ENCODE data around the gene GRIK4.
A peak's percentile ranks its signal among the peaks of the same experiment; 100 is the strongest.

Gene GRIK4

DNA sequence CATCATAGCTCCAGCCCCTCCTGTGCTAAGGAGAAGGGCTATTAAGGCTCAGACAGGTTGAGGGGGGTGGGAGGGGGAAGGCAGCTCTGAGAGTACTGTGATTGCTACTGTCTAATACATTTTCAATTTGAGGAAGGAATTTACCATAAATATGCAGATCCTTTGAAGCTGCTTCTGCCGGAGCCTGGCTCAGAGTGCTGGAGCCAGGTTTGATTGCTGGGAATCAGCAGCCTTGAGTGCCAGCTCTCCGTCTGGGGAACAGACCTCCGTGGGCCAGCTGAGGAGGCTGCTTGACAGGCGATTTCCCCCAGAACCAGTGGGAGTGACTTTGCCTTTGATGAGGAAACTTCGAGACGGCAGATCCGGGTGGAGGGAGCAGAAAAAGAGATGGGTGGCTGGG is 370.6 kb downstream of the GRIK4 start:
- DNase-seq (ENCODE audit: low read depth) = no peak

DNA sequence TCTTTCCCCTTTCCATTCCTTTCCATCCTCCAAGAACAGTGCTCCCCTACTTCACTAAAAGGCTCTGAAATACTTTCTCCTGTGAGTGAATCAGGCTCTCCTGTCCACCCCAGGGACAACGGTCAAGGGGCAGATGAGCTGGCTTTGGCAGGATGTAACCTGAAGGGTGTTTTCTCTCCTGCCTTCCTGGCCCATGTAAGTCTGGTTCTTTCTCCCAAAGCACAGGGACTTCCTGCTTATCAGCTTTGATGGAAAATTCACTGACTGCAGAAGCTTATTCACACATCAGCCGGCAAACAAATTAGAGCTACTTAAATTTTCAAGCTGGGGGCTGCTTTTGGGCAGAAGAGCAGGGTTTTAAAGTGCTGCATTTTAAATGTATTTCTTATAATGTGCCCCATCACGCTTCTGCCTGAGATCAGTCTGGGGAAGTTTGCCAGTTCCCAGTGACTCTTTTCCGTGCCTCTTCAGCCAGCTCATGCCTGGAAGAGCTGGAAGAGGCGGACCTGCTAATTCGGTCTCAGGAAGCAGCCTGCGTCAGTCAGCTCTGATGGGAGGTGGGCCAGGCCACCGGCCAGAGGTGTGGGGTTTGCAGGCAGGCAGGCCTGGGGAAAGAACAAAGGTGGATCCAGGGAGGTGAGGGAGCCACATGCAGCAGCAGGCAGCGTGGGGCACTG is 372.0 kb downstream of the GRIK4 start:
- DNase-seq (ENCODE audit: low read depth) = peak; percentile 16

DNA sequence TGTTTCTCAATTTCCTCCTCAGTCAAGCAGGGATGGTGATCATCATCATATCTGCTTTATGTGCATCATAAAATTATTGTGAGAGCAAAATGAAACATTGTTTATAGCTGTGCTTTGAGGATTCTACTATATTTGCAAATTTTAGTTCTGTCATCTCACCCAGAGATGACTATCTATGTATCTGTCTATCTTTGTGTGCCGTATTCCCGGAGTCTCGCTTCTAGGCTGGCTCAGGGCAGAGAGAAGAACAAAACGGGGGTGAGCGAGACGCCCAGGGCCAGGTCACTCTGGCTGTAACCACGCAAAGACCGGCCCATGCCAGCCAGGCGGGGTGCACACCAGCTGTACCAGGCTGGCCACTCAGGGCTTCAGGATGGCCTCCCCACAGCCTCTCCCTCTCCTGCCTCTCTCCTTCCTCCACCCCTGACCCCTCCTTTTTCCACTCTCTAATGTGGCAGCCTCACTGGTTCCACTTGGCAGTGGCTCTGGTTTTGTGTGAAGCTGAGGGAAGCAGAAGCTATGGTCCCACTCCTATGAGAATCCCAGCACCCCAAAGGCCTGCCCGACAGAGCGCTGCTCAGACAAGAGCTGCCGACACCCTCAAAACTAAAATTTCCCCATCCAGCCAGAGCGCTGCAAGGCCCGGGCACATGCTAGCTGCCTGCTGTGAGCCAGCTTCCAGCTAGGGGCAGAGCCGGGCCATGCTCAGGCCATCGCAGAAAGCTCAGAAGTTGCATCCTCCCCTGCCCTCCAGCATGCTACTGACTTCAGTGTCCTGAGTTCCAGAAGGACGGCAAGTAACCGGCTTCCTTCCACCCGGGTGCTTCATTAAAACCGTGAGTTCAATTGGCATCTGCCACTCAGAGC is 372.8 kb downstream of the GRIK4 start:
- DNase-seq (ENCODE audit: low read depth) = no peak

DNA sequence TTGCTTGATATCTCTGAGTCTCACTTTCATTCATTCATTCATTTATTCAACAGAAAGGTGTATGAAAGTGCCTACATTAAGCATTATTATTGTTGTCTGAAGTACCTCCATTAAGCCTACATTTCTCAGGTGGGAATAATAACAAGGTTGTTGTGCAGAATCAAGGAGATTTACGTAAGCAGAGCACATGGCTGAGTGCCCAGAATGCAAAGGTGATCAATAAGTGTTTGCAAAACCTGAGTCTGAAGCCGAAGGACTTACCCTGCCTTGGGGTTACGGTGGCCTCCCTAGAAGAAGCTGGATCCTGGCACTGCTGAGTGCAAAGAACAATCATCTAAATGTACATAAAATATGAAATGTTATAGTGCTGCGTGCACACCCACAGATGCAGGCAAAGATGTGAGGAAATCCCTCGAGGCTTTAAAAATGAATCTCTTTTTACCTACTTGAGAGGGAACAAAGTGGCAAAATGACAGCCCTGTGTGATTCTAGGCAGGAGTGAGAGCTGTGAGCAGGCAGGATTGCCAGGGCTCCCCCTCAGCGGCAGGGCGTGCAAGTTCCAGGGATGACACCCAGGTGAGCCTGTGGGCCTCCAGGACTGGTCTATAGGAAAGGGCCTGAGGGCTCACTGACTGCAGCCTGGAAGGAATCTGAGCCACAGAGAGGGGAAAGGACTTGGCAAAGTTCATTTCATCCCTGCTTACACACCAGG is 379.2 kb downstream of the GRIK4 start:
- DNase-seq (ENCODE audit: low read depth) = no peak

DNA sequence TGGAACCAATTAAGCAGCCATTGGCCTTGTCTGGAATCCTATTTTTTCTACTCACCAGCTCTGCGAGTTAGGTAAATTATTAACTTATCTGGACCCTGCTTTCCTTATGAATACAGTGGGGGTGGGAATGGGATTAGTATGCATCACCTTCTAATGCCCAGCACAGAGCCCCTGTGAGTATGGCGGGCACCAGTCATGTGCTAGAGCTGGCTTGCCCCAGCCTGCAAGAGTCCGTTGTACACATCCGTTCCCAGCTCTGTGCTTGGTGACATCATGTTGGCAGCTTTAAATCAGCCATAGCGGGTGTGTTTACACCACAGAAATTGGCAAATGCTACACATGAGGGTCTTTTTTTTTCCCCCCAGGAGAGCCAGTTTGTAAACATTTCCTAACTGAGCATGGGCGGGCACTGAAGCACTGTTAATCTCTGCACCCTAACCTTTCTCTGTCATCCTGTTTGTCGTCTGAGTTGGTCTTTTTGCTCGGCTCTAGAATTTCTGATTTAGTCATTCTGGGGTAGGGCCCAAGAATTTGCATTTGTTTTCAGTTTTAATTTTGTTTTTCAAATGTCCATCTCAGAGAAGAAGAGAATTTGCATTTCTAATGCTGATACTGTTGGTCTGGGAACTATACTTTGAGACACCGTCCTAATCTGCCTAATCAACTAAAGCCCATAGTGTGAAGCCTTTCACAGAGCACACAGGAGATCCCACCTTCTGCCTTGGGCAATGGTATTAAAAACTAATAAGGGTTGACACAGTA is 382.1 kb downstream of the GRIK4 start:
- DNase-seq (ENCODE audit: low read depth) = no peak

DNA sequence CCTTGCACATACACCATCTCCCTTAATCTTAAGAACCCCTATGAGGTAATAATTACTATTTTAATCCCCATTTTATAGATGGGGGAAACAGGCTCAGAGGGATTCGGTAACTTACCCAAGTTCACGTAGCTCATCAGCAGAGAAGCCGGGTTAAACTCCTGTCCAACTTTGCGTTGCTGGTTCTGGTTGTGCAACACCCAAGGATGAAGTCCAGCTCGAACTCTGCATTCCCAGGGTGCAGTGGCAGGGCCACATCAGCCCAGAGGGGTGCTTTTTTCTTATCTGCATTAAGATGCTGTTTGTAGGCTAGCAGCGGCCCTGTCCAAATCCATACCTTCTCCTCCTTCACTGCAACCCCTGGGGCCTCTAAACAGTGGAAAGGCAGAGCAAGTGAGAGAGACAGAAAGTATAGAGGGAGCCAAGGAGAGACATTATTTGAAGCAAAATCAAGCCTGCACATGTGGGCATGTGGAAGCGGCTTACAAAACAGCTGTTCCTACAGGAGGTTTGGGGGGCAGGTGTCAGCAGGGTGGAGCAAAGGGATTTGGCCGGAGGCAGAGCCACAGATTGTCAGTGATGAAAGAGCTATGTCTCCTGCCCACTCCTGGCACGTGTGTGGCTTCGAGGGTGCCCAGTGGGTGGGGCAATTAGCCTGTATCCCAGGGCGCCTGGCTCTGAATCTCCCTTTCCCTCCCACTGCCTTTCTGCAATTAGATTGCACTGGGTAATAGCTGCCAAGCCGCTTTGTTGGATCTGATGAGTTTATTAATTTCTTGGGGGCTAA is 382.8 kb downstream of the GRIK4 start:
- DNase-seq (ENCODE audit: low read depth) = no peak

DNA sequence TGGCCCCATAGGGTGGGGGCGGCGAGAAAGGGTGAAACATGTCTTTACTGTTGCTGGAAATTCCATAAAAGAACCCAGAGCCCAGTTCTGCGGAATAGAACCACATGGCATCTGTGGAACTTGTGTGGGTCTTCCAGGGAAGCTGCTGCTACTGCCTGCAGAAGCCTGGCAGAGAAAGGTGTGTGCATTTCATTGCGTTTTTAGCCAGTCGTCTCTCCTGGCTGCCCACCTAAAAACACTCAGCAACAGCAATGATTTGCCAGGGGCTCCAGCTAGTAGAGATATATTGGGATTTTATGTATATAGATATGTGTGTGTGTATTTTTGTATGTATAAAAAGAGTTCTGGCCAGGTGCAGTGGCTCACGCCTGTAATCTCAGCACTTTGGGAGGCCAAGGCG is 385.1 kb downstream of the GRIK4 start:
- DNase-seq (ENCODE audit: low read depth) = no peak

DNA sequence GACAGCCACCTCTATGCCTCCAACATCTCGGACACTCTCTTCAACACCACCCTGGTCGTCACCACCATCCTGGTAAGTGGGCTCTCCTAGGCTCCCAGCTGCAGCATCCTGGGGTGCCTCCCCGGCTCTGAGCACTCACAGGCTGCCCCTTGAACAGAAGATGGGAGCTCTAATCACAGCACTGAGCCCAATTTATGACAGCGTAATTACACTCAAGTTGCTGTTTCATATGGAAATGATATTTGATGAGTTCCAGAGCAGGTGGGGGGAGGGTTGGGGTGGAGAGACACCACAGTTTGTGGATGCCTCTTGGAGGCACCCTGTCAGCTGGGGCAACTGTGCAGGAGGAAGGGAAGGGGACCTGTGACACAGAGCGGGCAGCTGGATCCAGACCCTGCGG is 387.0 kb downstream of the GRIK4 start:
- DNase-seq (ENCODE audit: low read depth) = no peak

DNA sequence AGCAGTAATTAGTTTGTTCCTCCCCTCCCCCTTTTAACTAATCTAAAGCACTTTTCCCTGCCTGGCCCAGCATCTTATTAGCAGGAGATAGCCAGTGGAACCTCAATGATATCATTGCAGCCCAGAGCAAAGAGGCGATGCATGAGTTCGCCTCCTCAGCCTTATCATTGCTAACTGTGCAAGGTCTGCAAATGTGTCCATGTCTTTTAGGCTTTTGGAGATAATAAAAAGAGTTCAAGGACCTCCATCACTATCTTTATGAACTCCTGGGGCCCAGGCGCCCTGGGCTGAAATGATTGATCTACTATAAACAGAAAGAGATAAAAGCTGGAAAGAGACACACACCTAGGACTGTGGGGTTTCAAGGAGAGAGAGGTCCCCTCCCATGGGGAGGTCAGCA is 388.2 kb downstream of the GRIK4 start:
- DNase-seq (ENCODE audit: low read depth) = no peak

DNA sequence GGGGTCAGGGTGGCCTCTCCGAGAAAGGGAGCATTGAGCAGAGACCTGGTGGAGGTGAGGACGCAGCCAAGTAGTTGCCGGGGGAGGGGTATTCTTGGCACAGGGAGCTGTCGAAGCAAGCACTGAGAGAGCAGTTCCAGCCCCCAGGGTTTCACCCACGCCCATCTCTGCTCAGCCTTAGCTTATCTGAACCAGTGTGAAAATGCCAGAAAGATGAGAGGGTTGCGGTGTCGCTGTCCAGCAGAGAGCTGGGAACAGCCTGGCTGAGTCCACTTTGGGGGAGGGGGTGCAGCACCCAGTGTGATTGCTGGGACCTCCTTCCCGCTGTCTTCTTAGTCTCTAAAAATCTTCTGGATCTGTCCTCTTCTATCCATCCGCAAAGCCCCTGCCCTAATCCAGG is 389.1 kb downstream of the GRIK4 start:
- no peak for DNase-seq (ENCODE audit: low read depth)

DNA sequence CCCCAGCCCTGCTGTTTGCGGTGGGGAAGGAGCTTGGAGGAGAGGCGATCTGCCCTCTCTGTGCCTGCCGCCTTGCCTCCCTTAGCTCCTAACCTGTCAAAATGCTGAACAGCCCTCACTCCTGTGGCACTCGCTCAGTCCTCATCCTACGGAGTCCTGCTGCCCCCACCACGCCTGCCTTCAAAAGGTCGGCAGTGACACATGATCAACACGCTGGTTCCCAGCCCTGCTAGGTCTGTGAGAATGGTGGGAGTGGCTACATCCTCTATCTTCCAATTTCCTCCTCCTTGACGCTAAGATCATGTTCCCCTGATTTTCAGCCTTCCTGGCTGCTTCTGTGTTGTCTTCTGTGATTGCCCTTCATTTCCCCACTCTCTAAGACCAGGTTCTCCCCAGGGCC is 392.1 kb downstream of the GRIK4 start:
- DNase-seq (ENCODE audit: low read depth) = no peak

DNA sequence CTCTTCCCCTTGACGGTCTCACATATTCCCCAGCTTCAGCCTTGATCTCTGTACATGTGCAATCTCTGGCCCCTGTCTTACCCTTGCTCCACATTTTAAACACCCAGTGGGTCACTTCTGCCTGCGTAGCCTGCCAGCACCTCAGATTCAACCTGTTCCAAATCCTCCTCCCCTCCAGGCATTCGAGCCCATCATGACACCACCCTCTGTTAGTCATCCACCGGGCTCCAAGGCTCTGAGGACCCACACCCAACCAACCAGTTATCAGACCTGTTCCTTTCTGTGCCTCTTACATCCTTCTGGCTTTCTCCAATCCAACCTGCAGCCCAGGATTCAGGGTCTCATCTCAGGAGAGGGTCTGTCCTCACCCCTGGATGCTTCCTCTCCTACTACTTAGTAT is 392.6 kb downstream of the GRIK4 start:
- no peak for DNase-seq (ENCODE audit: low read depth)

DNA sequence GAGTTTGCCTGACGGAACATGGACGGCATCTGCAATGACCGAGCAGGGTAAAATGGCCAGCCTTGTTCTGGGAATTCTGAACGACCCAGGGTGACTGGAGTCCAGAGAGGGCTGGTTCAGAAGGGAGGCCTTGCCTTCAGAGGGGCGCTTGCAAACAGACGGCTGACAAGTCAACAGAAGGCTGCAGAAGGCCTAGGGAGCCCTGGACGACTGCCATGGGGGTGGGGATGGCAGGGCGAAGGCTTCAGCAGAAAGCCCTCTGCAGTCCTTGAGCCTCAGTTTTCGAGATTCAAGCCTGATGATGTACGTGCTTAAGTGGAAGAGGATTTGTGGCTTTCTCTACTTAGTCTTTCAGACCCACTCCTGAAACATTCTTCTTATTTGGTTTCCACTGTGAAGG is 395.2 kb downstream of the GRIK4 start:
- no peak for DNase-seq (ENCODE audit: low read depth)

DNA sequence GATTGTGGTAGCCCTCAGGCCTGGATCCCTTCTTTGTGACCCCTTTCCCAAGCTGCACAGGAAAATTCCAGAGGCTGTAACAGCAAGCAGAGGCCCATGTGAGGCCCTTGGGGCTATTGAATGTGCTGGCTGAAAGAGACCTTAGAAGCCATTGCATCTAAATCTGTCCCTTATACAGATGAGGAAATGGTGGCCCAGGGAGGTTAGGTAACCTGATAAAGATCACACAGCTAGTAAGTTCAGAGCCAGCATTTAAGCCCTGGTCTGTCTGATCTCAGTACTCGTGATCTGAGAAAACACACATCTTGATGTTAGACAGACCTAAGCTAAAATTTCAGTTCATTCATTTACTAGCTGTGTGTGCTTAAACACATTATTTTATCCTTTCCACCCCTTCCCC is 396.4 kb downstream of the GRIK4 start:
- no peak for DNase-seq (ENCODE audit: low read depth)

DNA sequence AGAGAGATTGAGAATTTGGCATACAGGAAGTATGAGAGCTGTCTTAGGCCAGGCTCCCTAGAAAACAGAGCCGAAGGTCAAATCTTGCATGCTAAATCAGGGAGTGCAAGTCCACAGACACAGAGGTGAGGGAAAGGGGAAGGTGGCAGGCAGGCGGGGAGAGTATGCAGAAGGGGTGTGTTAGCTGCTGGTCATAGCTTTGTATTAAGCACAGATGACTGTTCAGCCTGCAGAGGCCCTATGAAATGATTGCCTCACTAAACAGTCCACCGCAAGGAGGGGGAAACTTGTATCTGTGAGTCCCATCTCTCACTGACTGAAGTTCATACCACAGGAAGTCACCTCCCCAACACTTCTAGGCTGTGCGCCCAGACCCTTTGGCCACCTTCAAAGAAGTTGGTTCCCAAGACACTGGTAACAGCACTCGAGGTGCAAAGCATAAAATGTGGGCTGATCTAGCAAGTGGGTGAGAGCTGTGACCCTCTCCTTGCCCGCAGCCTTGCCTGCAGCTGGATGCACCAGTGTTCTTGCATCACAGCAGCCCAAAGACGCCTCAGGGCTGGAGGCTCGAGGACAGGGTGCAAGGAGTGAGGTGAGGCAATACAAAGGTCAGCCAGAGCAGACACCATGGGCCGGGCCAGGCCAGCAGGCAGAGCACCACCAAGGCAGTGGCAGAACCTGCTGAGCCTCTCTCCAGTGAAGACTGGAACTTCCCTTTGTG is 397.1 kb downstream of the GRIK4 start:
- DNase-seq (ENCODE audit: low read depth) = no peak

DNA sequence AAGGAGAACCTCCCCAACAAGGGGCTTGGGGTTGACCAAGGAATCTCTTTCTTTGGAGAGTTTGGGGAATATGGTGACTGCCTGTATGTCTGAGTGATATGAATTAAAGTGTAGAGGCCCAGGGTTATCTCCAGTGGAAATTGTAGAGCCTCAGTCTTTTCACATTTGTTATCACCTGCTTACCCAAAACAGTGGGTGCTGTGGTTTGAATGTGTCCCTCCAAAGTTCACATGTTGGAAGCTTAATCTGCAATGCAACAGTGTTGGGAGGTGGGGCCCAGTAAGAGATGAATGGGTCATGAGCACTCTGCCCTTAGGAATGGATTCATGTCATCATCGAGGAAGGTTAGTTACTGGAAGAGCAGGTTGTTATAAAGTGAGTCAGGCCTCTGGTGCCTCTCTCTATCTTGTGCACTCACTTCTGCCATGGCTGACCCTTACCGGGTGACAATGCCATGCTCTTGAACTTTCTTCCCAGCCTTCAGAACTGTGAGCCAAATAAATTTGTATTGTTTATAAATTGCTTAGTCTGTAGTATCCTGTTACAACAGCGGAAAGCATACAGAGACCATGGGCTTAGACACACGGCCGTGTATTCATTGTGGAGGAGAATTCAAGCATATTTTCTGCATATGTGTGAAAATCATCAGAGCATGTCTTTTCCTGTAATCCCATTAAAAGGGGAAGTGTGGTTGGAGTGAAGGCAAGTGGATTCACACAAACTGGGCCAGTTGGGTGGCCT is 398.3 kb downstream of the GRIK4 start:
- no peak for DNase-seq (ENCODE audit: low read depth)

DNA sequence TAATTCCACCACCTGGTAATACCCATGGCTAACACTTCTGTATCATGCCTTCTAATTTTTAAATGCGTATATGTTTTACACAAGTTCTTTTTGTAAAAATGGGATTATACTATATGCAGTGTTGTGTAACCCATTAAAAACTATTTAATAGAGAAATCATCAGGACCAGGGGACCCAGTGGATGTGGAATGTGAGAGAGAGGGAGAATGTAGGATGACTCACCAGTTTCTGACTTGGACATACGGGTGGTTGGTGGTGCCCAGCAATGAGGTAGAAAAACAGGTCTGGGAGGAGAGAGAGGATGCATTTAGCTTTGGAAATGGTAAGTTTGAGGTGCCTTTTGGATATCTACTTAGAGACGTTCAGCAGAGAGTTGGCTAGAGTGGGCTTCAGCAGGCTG is 400.4 kb downstream of the GRIK4 start:
- peak; percentile 1 for DNase-seq (ENCODE audit: low read depth)

DNA sequence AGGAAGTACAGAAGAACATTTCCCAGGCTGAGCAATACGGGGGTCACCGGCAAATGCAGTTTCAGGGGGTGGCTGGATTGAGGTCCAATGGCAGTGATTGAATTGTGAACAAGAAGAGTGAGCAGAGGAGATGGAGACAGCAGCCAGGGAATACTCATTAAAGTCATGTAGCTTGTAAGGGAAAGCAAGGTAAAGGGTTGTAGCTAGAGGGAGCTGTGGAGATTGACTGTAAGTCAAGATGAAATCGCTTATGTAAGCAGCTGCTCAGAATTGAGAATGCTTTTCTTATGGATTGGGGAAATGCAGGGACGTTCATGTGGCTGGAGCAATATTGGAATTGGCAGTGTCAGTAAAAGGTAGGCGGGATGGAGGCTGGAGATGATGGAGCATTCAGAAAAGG is 401.0 kb downstream of the GRIK4 start:
- DNase-seq (ENCODE audit: low read depth) = peak; percentile 34

DNA sequence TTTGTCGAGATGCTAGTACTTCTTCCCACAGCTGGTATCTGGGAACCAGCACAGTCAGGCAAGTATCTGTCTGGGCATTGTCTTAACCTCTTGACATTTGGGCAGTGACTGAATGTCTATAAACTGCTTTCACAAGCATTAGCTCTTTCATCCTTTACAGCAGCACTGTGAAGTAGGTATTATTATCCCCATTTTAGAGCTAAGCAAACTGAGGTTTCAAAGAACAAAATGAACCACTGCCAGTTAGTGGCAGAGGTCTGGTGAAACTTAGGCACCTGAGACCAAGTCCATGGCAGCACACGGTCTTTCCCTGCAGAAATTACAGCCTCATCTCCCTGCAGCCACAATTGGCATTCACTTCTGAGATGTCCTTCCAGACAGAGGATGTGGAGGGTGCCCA is 401.4 kb downstream of the GRIK4 start:
- DNase-seq (ENCODE audit: low read depth) = no peak

DNA sequence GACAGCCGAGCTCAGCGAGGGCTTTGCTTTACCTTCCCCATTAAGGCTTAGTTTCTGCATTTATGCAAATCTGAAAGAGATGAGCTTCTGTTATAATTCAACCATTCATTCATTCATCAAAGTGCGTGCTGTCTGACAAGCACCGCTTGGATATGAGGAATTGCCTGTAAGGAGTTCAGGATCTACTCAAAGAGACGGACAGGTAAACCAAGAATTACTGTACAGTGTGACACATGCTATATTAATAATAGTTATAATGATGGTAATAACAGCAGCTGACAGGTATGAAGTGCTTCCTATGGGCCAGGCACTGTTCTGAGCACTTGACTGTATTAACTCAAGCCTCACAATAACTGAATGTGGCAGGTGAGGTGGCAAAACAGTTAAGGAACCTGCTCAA is 402.5 kb downstream of the GRIK4 start:
- no peak for DNase-seq (ENCODE audit: low read depth)
